CD4-positive, CD25-positive, alpha-beta regulatory T cell (primary cell): ENCODE data around the gene NPB. TPM values are rescaled to one million over a fixed set of nuclear protein-coding genes. Genes with fewer than 3 reads are reported as not detected.

Experiments
- ATAC-seq, 2 donors: fragments of 150-1000 bp; cut with Tn5 transposase; one replicate each; pipeline ENCODE4 v1.10.0; 2021; ENCODE audit warnings: low read depth in 2 of 2, moderate number of reproducible peaks in 2 of 2, moderate library complexity in 1 of 2
- DNase-seq, 3 donors: peaks; one replicate each; pipeline versions ENCODE4 v3.0.0 to v3.0.0-alpha.2; 2012 to 2022; ENCODE audit warnings: mixed read lengths in 1 of 3
- H3K27ac ChIP-seq: one replicate; pipeline ENCODE4 v1.7.0; 2013; ENCODE audit warnings: mild to moderate bottlenecking, low read length; ENCODE audit not compliant: insufficient read depth, poor library complexity, severe bottlenecking
- H3K27me3 ChIP-seq: one replicate; pipeline ENCODE4 v1.7.0; 2013; ENCODE audit warnings: low read length; ENCODE audit not compliant: control insufficient read depth, insufficient read depth
- H3K36me3 ChIP-seq: one replicate; pipeline ENCODE4 v1.7.0; 2013; ENCODE audit warnings: mild to moderate bottlenecking, low read length, moderate library complexity; ENCODE audit not compliant: control insufficient read depth, insufficient read depth
- H3K4me1 ChIP-seq: 2 replicates; pipeline ENCODE4 v1.7.0; 2013; ENCODE audit warnings: mild to moderate bottlenecking, low read length; ENCODE audit not compliant: insufficient read depth, control insufficient read depth, poor library complexity, severe bottlenecking
- H3K4me3 ChIP-seq: one replicate; pipeline ENCODE4 v1.7.0; 2013; ENCODE audit warnings: low read depth, mild to moderate bottlenecking, low read length, moderate library complexity
- H3K9me3 ChIP-seq, 2 experiments: 1 replicate in 1 of 2; 2 replicates in 1 of 2; pipeline ENCODE4 v1.7.0; 2013; ENCODE audit warnings: low read length in 2 of 2, mild to moderate bottlenecking in 1 of 2, moderate library complexity in 1 of 2; ENCODE audit not compliant: control insufficient read depth in 2 of 2
- H3K27ac Mint-ChIP-seq, 3 donors: one replicate each; pipeline ENCODE4 v1.8.0; 2020 to 2022; ENCODE audit warnings: mild to moderate bottlenecking in 3 of 3, mixed read lengths in 3 of 3, moderate library complexity in 2 of 3
- H3K27me3 Mint-ChIP-seq: one replicate; pipeline ENCODE4 v1.8.0; 2022; ENCODE audit warnings: mild to moderate bottlenecking, mixed read lengths
- H3K36me3 Mint-ChIP-seq: one replicate; pipeline ENCODE4 v1.8.0; 2020; ENCODE audit warnings: mixed read lengths
- H3K4me1 Mint-ChIP-seq, 4 donors: one replicate each; pipeline ENCODE4 v1.8.0; 2020 to 2022; ENCODE audit warnings: mixed read lengths in 4 of 4, mild to moderate bottlenecking in 1 of 4
- H3K4me3 Mint-ChIP-seq, 4 donors: one replicate each; pipeline ENCODE4 v1.8.0; 2020 to 2022; ENCODE audit warnings: mild to moderate bottlenecking in 4 of 4, mixed read lengths in 4 of 4, moderate library complexity in 3 of 4
- H3K9me3 Mint-ChIP-seq, 7 donors: one replicate each; pipeline ENCODE4 v1.8.0; 2020 to 2022; ENCODE audit warnings: mixed read lengths in 7 of 7, mild to moderate bottlenecking in 3 of 7, moderate library complexity in 2 of 7
- polyA plus RNA-seq, 4 donors: library from polyadenylated mRNA; unstranded; fragments of 300-500 nt; fragmentation: Illumina TruSeq; gene quantifications; one replicate each; pipeline ENCODE4 v1.2.3, GENCODE V29; 2021
- total RNA-seq: library from RNA; stranded (reverse); gene quantifications from one replicate; pipeline ENCODE4 v1.2.3, GENCODE V29; 2022

Gene NPB
- total and polyA plus RNA-seq, 5 donors from 2014 or later: 0.10 TPM; not detected in 4

- Histone ChIP-seq H3K4me1 (peaks cover 5% of the 10 kb centered on the region), H3K27me3 (no peaks in the 10 kb centered on the region), H3K9me3 (no peaks in the 10 kb centered on the region), H3K36me3 (peaks cover 11% of the 10 kb centered on the region), H3K27ac (no peak overlapping the region), H3K4me3 (no peak overlapping the region)
- Mint-ChIP-seq H3K27me3 (no peaks in the 10 kb centered on the region), H3K4me3 (peak overlapping the region in 2 of 4 donors; percentile 38 to 61), H3K27ac (no peak overlapping the region), H3K36me3 (peaks cover 5% of the 10 kb centered on the region), H3K4me1 (peaks cover 0 to 21% (median 4%) of the 10 kb centered on the region in 4 donors), H3K9me3 (peaks cover 0 to 1% (median 0%) of the 10 kb centered on the region in 7 donors)
- DNase-seq (no peak), ATAC-seq (no peak)
Measured at GRCh38 chr17:81877569-81877968, 24.5 kb upstream of the NPB start.

- no peak overlapping the region for H3K4me3 ChIP-seq
- no peak overlapping the region for H3K27ac ChIP-seq
- no peaks in the 10 kb centered on the region for H3K9me3 ChIP-seq
- H3K9me3 Mint-ChIP-seq: no peaks in the 10 kb centered on the region
- H3K27me3 ChIP-seq: no peaks in the 10 kb centered on the region
- H3K36me3 Mint-ChIP-seq: peaks cover 8% of the 10 kb centered on the region
- no peaks in the 10 kb centered on the region for H3K4me1 ChIP-seq
- peaks cover 14% of the 10 kb centered on the region for H3K36me3 ChIP-seq
- no peak overlapping the region for H3K27ac Mint-ChIP-seq
- ATAC-seq: no peak
- peaks cover 0 to 13% (median 4%) of the 10 kb centered on the region in 4 donors for H3K4me1 Mint-ChIP-seq
- H3K27me3 Mint-ChIP-seq: no peaks in the 10 kb centered on the region
- DNase-seq: no peak
- H3K4me3 Mint-ChIP-seq: peak overlapping the region in 1 of 4 donors; percentile 7
Measured at GRCh38 chr17:81878294-81878693, 23.7 kb upstream of the NPB start.

GRCh38 chr17:81879121-81879520 lies 22.9 kb upstream of the NPB start:
- H3K9me3 ChIP-seq: no peaks in the 10 kb centered on the region
- H3K27me3 Mint-ChIP-seq: no peaks in the 10 kb centered on the region
- H3K27ac Mint-ChIP-seq: peak overlapping the region in 2 of 3 donors; percentile 29 to 38
- DNase-seq (no peak), ATAC-seq (no peak)
- no peak overlapping the region for H3K4me3 ChIP-seq
- no peaks in the 10 kb centered on the region for H3K27me3 ChIP-seq
- H3K4me1 Mint-ChIP-seq: peaks cover 0 to 7% (median 4%) of the 10 kb centered on the region in 4 donors
- H3K9me3 Mint-ChIP-seq: no peaks in the 10 kb centered on the region
- H3K36me3 Mint-ChIP-seq: peaks cover 8% of the 10 kb centered on the region
- H3K36me3 ChIP-seq: peaks cover 14% of the 10 kb centered on the region
- H3K27ac ChIP-seq: no peak overlapping the region
- H3K4me3 Mint-ChIP-seq: no peak overlapping the region
- H3K4me1 ChIP-seq: no peaks in the 10 kb centered on the region

- Histone ChIP-seq H3K27ac (peak overlapping the region; percentile 8), H3K4me1 (peaks cover 2% of the 10 kb centered on the region), H3K9me3 (no peaks in the 10 kb centered on the region), H3K36me3 (peaks cover 45% of the 10 kb centered on the region), H3K27me3 (no peaks in the 10 kb centered on the region), H3K4me3 (no peak overlapping the region)
- Mint-ChIP-seq H3K36me3 (peaks cover 22% of the 10 kb centered on the region), H3K27me3 (no peaks in the 10 kb centered on the region), H3K4me1 (peaks cover 0 to 16% (median 4%) of the 10 kb centered on the region in 4 donors), H3K27ac (no peak overlapping the region), H3K9me3 (no peaks in the 10 kb centered on the region), H3K4me3 (no peak overlapping the region)
- DNase-seq: no peak
- no peak for ATAC-seq
Measured at GRCh38 chr17:81884520-81884919, 17.5 kb upstream of the NPB start.

- ATAC-seq: no peak
- no peak overlapping the region for H3K27ac ChIP-seq
Measured at GRCh38 chr17:81884968-81885367, 17.1 kb upstream of the NPB start.

GRCh38 chr17:81885454-81885853 lies 16.6 kb upstream of the NPB start:
- peaks cover 11% of the 10 kb centered on the region for H3K4me1 ChIP-seq
- ATAC-seq (no peak), DNase-seq (no peak)
- Mint-ChIP-seq H3K27ac (peak overlapping the region in 2 of 3 donors; percentile 75 to 92), H3K4me3 (peak overlapping the region in 2 of 4 donors; percentile 63 to 66), H3K36me3 (peaks cover 22% of the 10 kb centered on the region), H3K27me3 (no peaks in the 10 kb centered on the region), H3K4me1 (peaks cover 0 to 20% (median 4%) of the 10 kb centered on the region in 4 donors), H3K9me3 (no peaks in the 10 kb centered on the region)
- peaks cover 47% of the 10 kb centered on the region for H3K36me3 ChIP-seq
- no peak overlapping the region for H3K27ac ChIP-seq
- no peak overlapping the region for H3K4me3 ChIP-seq
- no peaks in the 10 kb centered on the region for H3K27me3 ChIP-seq
- no peaks in the 10 kb centered on the region for H3K9me3 ChIP-seq

More at GRCh38 chr17:81884968-81885367, 17.1 kb upstream of the NPB start:
- H3K4me3 ChIP-seq: no peak overlapping the region
- Mint-ChIP-seq H3K27me3 (no peaks in the 10 kb centered on the region), H3K4me3 (peak overlapping the region in 1 of 4 donors; percentile 63), H3K36me3 (peaks cover 22% of the 10 kb centered on the region), H3K27ac (no peak overlapping the region), H3K9me3 (no peaks in the 10 kb centered on the region), H3K4me1 (peaks cover 0 to 16% (median 4%) of the 10 kb centered on the region in 4 donors)
- peaks cover 6% of the 10 kb centered on the region for H3K4me1 ChIP-seq
- no peak for DNase-seq
- H3K9me3 ChIP-seq: no peaks in the 10 kb centered on the region
- H3K27me3 ChIP-seq: no peaks in the 10 kb centered on the region
- H3K36me3 ChIP-seq: peaks cover 47% of the 10 kb centered on the region

- H3K9me3 Mint-ChIP-seq: no peaks in the 10 kb centered on the region
- peaks cover 22% of the 10 kb centered on the region for H3K36me3 Mint-ChIP-seq
- ATAC-seq: no peak
- peak overlapping the region in 1 of 4 donors; percentile 63 for H3K4me3 Mint-ChIP-seq
- H3K9me3 ChIP-seq: no peaks in the 10 kb centered on the region
- peaks cover 0 to 21% (median 4%) of the 10 kb centered on the region in 4 donors for H3K4me1 Mint-ChIP-seq
- H3K27ac Mint-ChIP-seq: peak overlapping the region in 2 of 3 donors; percentile 75 to 92
- no peak for DNase-seq
- H3K4me3 ChIP-seq: no peak overlapping the region
- H3K27me3 Mint-ChIP-seq: no peaks in the 10 kb centered on the region
- peaks cover 47% of the 10 kb centered on the region for H3K36me3 ChIP-seq
- H3K4me1 ChIP-seq: peaks cover 16% of the 10 kb centered on the region
- no peaks in the 10 kb centered on the region for H3K27me3 ChIP-seq
- no peak overlapping the region for H3K27ac ChIP-seq
Measured at GRCh38 chr17:81885869-81886548, 16.0 kb upstream of the NPB start.
